Peyer's patch (tissue), 4 donors: ENCODE data around the gene ERC2.

Source experiments
- CTCF ChIP-seq, 6 experiments: fragments of 450-650 bp in 4 of 6; fragments of 200-600 bp in 2 of 6; sonication (generic) in 1 of 6; IDR thresholded peaks; one replicate each; pipeline ENCODE4 v1.5.1; 2017 to 2019; ENCODE audit warnings: antibody characterized with exemption in 6 of 6, mild to moderate bottlenecking in 3 of 6, moderate library complexity in 1 of 6
- POLR2A ChIP-seq, 2 donors: fragments of 450-650 bp; IDR thresholded peaks; one replicate each; pipeline ENCODE4 v1.5.1; 2017; ENCODE audit warnings: antibody characterized with exemption in 2 of 2, mild to moderate bottlenecking in 2 of 2, moderate library complexity in 2 of 2

GRCh38 chr3:56476771-56477170 lies 8.5 kb upstream of the ERC2 start:
- TF ChIP-seq CTCF (IDR thresholded peaks at IDR 0.05) (no peak), POLR2A (IDR thresholded peaks at IDR 0.05) (no peak)
